CD1c-positive myeloid dendritic cell (primary cell): Measurements from ENCODE around the gene MACROD2.

Experiments used
- DNase-seq: peaks from one replicate; pipeline ENCODE4 v3.0.0-alpha.2; 2016; ENCODE audit errors: extremely low spot score

Gene MACROD2

DNA sequence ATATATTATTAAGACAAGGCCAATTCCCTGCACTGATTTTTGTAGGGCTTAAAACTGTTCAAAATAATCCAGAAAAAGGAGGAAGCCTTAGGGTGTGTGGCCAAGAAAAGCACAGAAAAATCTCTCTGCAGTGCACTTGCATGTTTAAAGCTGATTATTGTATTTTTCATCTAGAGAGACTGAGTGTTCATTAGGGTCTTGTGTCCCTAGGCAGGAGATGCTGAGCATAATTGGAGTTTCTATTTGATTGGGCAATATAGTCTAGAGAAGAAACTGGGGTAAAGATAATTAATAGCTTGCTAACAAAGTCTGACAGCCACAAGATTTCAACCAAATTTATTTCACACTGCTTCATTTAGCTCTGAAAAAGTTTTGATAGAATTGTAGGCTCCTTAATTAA lies 339.7 kb downstream of the MACROD2 start:
- no peak for DNase-seq

- DNase-seq: no peak
Measured at GRCh38 chr20:14336686-14337085, 341.4 kb downstream of the MACROD2 start.

GRCh38 chr20:14337400-14338171 lies 342.3 kb downstream of the MACROD2 start, which contains the start of gene FLRT3:
FLRT3 (minus strand) TSS chr20:14337612; CDS start chr20:14327506, 10,106 bp downstream.
- DNase-seq: peak; percentile 22

DNA sequence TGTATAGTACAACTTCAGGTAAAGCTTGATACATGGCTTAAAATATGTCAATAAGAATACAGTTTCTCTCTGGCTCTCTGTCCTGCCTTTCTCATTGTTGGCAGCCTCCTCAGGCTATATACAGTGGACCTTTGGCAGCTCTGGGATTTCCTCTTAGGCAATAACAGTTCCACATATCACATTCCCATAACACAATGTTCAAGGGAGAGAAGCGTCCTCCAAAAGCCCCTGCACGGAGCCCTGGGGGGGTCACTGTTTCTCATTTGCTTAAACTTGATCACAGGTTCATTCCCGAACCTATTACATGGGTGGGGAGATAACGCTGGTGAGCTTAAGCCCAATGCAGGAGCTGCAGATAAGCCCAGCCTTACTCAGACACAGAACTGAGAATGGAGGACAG lies 346.5 kb downstream of the MACROD2 start:
- DNase-seq: no peak

DNA sequence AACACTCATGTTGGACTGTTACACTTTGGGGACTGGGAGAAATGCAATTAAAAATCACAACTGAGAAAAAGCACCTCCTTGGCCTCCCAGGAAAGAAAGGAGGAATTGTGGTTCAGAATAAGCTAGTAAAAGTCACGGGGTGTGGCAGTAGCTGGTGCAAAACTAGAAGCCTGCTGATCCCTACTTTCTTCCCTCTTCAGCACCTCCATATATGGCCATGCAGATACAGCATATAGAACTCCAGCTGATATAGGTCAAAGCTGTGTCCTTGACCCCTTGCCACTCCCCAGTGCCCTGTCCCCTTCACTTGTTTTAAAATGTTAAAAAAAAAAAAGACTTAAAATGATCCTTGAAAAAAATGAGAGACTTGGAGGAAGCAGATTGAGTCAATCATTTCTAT lies 347.6 kb downstream of the MACROD2 start:
- no peak for DNase-seq

GRCh38 chr20:14343491-14344065 lies 348.3 kb downstream of the MACROD2 start:
- DNase-seq: no peak

GRCh38 chr20:14344746-14345145 lies 349.4 kb downstream of the MACROD2 start:
- DNase-seq: no peak

GRCh38 chr20:14355791-14356190 lies 360.5 kb downstream of the MACROD2 start:
- no peak for DNase-seq

DNA sequence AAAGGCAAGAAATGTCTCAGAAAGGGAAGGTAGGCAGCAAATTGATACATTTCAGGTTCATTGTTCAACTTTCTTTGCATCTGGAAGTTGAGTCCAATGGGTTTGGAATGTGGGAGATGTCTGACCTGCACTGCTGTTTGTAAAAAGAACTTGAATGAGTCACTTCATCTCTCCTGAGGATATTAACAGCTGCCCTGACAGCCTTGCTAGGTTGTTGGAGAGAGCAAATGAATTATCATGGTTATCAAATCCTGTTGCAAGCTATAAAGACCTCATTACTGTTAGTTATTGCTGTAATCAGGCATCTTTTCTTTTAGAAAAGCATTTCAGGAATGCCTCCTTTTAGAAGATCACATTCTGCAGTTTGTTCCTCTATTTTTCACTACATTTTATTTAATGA lies 365.1 kb downstream of the MACROD2 start:
- no peak for DNase-seq

- DNase-seq: no peak
Measured at GRCh38 chr20:14361509-14362345, 366.4 kb downstream of the MACROD2 start.

DNA sequence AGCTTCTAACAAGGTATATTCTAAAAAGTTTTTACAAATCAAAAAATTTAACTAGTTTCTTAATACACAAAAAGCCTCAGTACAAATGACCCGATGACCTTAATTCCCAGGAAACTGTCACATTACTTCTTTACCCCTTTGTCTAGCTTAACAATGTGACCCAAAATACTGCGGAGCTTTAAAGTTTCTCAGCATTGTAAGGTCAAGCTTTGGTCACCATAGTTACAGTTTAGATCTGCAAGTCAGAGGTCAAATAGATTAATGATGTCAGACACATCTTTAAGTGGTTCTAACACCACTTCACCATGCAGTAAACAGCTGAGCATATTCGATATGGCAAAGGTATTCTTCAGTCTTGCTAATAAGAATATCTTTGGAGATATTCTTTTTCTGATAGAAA lies 378.9 kb downstream of the MACROD2 start:
- no peak for DNase-seq

- DNase-seq: no peak
Measured at GRCh38 chr20:14375416-14375985, 380.2 kb downstream of the MACROD2 start.

DNA sequence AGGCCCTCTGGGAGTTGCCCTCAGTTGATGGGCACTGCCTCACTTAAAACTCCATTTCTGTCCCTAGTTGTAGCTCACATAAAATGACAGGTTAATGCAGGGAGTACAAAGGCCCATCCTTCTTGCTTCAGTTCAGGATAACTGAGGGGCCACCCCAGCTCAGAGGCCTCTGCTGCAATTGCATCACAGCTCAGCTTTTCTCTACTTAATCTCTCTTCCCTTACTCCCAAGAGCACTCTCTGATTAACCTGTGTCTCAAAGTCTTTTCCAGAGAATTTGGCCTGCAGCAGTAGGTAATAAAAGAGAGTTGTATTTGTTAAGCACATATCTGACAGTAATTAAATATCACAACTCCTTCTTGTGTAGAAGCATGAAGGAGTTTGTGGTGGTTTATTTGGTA lies 383.0 kb downstream of the MACROD2 start:
- DNase-seq: no peak

DNA sequence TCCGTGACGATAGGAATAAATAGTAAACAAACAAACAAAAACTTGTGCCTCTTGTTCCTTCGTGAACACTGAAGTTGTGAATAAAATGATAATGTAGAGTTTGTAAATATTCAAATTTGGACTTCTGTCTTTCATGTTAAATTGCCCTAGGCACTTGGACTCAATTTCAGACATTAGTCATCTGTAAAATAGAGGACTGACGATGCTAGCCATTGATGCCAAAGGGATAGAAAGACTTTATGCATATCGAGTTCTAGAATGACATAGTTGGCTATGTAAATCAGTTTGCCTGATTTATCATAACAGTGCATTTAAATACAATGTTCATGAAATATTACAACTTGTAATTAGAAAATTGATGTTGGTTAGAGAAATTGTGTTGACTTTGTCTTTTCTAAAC lies 388.0 kb downstream of the MACROD2 start:
- no peak for DNase-seq

GRCh38 chr20:14384416-14385175 lies 389.3 kb downstream of the MACROD2 start:
- DNase-seq: no peak

DNA sequence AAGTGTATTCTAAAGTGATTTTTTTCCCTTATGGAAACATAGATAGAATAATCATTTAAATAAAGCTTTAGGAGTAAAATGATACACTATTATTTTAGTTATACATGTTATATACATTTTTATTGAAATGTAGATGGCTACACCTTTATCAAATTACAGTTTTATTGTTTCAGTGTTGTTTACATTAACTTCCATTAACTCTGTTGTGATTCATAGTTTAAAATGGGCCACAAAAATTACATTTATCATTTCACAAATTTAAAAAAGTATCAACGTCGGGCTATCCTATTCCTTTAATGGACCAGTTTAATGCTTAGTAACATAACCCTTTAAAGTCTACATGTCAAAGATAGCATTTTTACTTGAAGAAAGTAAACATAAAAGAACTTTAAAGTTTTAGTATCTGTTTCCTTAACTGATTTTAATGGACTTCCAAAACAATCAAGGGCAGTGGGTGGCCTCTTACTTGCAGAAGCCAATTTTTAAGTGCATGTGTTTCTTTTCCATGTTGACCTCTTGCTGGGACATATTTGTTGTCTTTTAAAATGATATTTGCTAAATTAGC lies 389.9 kb downstream of the MACROD2 start:
- no peak for DNase-seq

DNA sequence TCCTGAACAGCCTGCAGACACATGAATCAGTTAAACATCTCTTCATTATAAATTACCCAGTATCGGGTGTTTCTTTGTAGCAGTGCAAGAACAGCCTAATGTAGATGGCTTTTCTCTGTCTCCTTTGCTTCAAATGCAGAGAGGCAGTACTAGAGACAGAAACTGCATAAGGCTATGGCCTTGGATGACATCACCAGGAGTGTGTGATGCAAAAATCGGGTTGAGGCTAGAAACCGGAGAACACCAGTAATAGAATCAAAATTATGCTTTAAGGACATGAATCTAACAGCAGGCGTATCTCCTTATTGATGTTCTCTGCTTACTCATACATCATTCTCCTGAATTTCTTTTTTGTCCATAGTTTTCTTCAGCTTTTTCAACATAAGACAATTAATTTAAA lies 391.4 kb downstream of the MACROD2 start:
- DNase-seq: no peak

GRCh38 chr20:14401479-14402138 lies 406.3 kb downstream of the MACROD2 start:
- no peak for DNase-seq

- DNase-seq: no peak
Measured at GRCh38 chr20:14404515-14404914, 409.2 kb downstream of the MACROD2 start.

DNA sequence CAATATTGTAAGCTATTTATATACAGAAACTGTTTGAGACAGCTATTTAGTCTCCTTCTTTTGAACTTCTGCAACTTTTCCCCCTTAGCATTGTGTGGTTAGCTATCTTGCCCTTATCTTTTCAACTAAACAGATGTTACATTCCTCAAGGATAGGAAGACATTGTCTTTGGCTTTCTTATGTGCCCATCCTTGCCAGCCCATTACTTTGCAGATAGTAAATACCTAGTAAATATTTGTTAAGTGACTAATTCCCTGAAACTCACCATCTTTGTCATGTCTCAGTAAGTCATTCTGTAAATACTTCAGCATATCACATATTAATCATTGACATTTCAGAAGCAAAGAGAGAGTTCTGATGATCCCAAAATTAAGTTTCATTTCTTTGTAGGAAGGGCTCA lies 411.2 kb downstream of the MACROD2 start:
- DNase-seq: no peak

GRCh38 chr20:14407336-14407735 lies 412.0 kb downstream of the MACROD2 start:
- no peak for DNase-seq
